Astrocyte (in vitro differentiated cells and primary cell): ENCODE data around the gene FBXO4.

ENCODE experiments used
- EZH2 ChIP-seq: IDR thresholded peaks from 2 replicates; pipeline ENCODE4 v1.6.1; 2012; ENCODE audit warnings: mild to moderate bottlenecking, low read length, inconsistent platforms; ENCODE audit not compliant: insufficient read depth
- TF ChIP-seq, protein P1 (sequence below): IDR thresholded peaks from 2 replicates; pipeline ENCODE4 v1.5.1; 2011; ENCODE audit warnings: low read depth, mild to moderate bottlenecking, inconsistent platforms, low read length, moderate library complexity; ENCODE audit not compliant: insufficient read depth

DNA sequence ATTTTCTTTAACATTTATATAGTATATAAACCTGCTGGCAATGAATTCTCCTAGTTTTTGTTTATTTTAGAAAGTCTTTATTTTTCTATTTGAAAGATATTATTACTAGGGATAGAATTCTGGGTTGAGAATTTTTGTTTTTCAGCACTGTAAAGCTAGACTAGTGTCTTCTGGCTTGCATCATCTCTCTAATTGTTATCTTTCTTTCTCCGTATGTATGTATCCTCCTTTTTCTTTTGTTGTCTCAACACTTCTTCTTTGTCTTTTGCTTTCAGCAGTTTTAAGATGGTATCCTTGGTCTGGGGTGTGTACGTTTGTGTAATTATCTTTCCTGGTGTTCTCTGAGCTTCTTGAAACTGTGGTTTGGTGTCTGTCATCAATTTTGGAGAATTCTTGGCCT lies 48.8 kb downstream of the FBXO4 start:
- TF ChIP-seq, protein P1, sequence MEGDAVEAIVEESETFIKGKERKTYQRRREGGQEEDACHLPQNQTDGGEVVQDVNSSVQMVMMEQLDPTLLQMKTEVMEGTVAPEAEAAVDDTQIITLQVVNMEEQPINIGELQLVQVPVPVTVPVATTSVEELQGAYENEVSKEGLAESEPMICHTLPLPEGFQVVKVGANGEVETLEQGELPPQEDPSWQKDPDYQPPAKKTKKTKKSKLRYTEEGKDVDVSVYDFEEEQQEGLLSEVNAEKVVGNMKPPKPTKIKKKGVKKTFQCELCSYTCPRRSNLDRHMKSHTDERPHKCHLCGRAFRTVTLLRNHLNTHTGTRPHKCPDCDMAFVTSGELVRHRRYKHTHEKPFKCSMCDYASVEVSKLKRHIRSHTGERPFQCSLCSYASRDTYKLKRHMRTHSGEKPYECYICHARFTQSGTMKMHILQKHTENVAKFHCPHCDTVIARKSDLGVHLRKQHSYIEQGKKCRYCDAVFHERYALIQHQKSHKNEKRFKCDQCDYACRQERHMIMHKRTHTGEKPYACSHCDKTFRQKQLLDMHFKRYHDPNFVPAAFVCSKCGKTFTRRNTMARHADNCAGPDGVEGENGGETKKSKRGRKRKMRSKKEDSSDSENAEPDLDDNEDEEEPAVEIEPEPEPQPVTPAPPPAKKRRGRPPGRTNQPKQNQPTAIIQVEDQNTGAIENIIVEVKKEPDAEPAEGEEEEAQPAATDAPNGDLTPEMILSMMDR: no peak
- TF ChIP-seq EZH2: no peak
